HepG2 (cell line): ENCODE measurements around the gene MED9. TPM values are rescaled to one million over a fixed set of nuclear protein-coding genes. Genes with fewer than 3 reads are reported as not detected.

Source experiments
- AHR ChIP-seq: IDR thresholded peaks from 2 replicates; pipeline ENCODE4 v1.6.1; 2018; ENCODE audit warnings: missing genetic modification reagents, missing compliant biosample characterization
- ARNT ChIP-seq: fragments of 450-650 bp; IDR thresholded peaks from 2 replicates; pipeline ENCODE4 v1.6.1; 2017
- CEBPB ChIP-seq: IDR thresholded peaks from 2 replicates; pipeline ENCODE4 v1.6.1; 2011; ENCODE audit warnings: low read depth, low read length, improper control_type of control experiment, borderline replicate concordance
- EEA1 ChIP-seq: sonication (generic); formaldehyde crosslinking; IDR thresholded peaks from 2 replicates; pipeline ENCODE4 v1.5.1; 2020; ENCODE audit warnings: mild to moderate bottlenecking, missing genetic modification reagents, borderline replicate concordance
- GATA4 ChIP-seq: sonication (generic); IDR thresholded peaks from 2 replicates; pipeline ENCODE4 v1.6.1; 2016; ENCODE audit warnings: antibody characterized with exemption, low read depth, borderline replicate concordance
- HOXD1 ChIP-seq: sonication (generic); formaldehyde crosslinking; IDR thresholded peaks from 2 replicates; pipeline ENCODE4 v1.5.0; 2020; ENCODE audit warnings: missing genetic modification reagents
- MXD4 ChIP-seq: IDR thresholded peaks from 2 replicates; pipeline ENCODE4 v1.6.1; 2016; ENCODE audit warnings: mild to moderate bottlenecking, missing biosample characterization, missing genetic modification reagents
- NFKB2 ChIP-seq: sonication (generic); formaldehyde crosslinking; IDR thresholded peaks from 2 replicates; pipeline ENCODE4 v1.4.0; 2020; ENCODE audit warnings: missing genetic modification reagents, borderline replicate concordance
- NRL ChIP-seq: sonication (generic); formaldehyde crosslinking; IDR thresholded peaks from 2 replicates; pipeline ENCODE4 v1.5.0; 2020; ENCODE audit warnings: missing genetic modification reagents, mild to moderate bottlenecking, moderate library complexity, borderline replicate concordance
- SCMH1 ChIP-seq: sonication (generic); formaldehyde crosslinking; IDR thresholded peaks from 2 replicates; pipeline ENCODE4 v1.9.0; 2021; ENCODE audit warnings: missing genetic modification reagents, mild to moderate bottlenecking, borderline replicate concordance
- TBX2 ChIP-seq: sonication (generic); formaldehyde crosslinking; IDR thresholded peaks from 2 replicates; pipeline ENCODE4 v1.5.0; 2020; ENCODE audit warnings: missing genetic modification reagents, mild to moderate bottlenecking, borderline replicate concordance
- YEATS4 ChIP-seq: sonication (generic); formaldehyde crosslinking; IDR thresholded peaks from 2 replicates; pipeline ENCODE4 v1.4.0; 2020; ENCODE audit warnings: missing genetic modification reagents, borderline replicate concordance
- ZNF282 ChIP-seq: fragments of 450-650 bp; IDR thresholded peaks from 2 replicates; pipeline ENCODE4 v1.6.1; 2018; ENCODE audit not compliant: partially characterized antibody
- ZNF350 ChIP-seq: sonication (generic); formaldehyde crosslinking; IDR thresholded peaks from 2 replicates; pipeline ENCODE4 v1.4.0; 2020; ENCODE audit warnings: mild to moderate bottlenecking, low read depth, missing genetic modification reagents, borderline replicate concordance
- ZNF652 ChIP-seq: IDR thresholded peaks from 2 replicates; pipeline ENCODE4 v1.6.1; 2016; ENCODE audit warnings: low read depth, borderline replicate concordance
- ZNF75D ChIP-seq: sonication (generic); formaldehyde crosslinking; IDR thresholded peaks from 2 replicates; pipeline ENCODE4 v1.8.1; 2023; ENCODE audit warnings: missing genetic modification reagents, mild to moderate bottlenecking, borderline replicate concordance
- ZNF891 ChIP-seq: sonication (generic); formaldehyde crosslinking; IDR thresholded peaks from 2 replicates; pipeline ENCODE4 v1.5.0; 2020; ENCODE audit warnings: mild to moderate bottlenecking, missing genetic modification reagents
- polyA plus RNA-seq, 8 experiments: library from polyadenylated mRNA; depleted of rRNA in 3 of 8; stranded (reverse) in 7 of 8; unstranded in 1 of 8; fragments of >200 nt; fragmentation: Illumina TruSeq in 4 of 8; extraction: Trizol in 4 of 8; gene quantifications; 2 replicates each; pipeline versions ENCODE4 v1.2.1 to v1.2.3, GENCODE V29; 2011 to 2016; ENCODE audit warnings: low read depth in 4 of 8, missing spikeins in 1 of 8, mixed read lengths in 1 of 8; ENCODE audit not compliant: insufficient read depth in 1 of 8
- total RNA-seq, 5 experiments: library from RNA; depleted of rRNA; stranded (reverse); fragments of >200 nt; fragmentation: Illumina TruSeq; extraction: Trizol; gene quantifications; 2 replicates each; pipeline ENCODE4 v1.2.3, GENCODE V29; 2016; ENCODE audit warnings: low read depth in 1 of 5
- TF ChIP-seq, protein P1 (sequence below): sonication (generic); formaldehyde crosslinking; IDR thresholded peaks from 2 replicates; pipeline ENCODE4 v1.5.1; 2020; ENCODE audit warnings: mild to moderate bottlenecking, missing genetic modification reagents, moderate library complexity
- TF ChIP-seq, protein P2 (sequence below): sonication (generic); formaldehyde crosslinking; IDR thresholded peaks from 2 replicates; pipeline ENCODE4 v1.8.0; 2023; ENCODE audit warnings: mild to moderate bottlenecking, missing genetic modification reagents
- TF ChIP-seq, protein P3 (sequence below), 2 experiments: sonication (generic) in 1 of 2; formaldehyde crosslinking in 1 of 2; IDR thresholded peaks; 2 replicates each; pipeline versions ENCODE4 v1.4.0 to v1.6.1; 2018 to 2020; ENCODE audit warnings: missing genetic modification reagents in 2 of 2, borderline replicate concordance in 1 of 2, low read depth in 1 of 2, mild to moderate bottlenecking in 1 of 2, missing biosample characterization in 1 of 2
- TF ChIP-seq, protein P4 (sequence below): sonication (generic); formaldehyde crosslinking; IDR thresholded peaks from 2 replicates; pipeline ENCODE4 v1.4.0; 2020; ENCODE audit warnings: missing genetic modification reagents, mild to moderate bottlenecking, borderline replicate concordance
- TF ChIP-seq, protein P5 (sequence below): sonication (generic); formaldehyde crosslinking; IDR thresholded peaks from 2 replicates; pipeline ENCODE4 v1.4.0; 2020; ENCODE audit warnings: low read depth, mild to moderate bottlenecking, missing genetic modification reagents

The MED9 gene
- total and polyA plus RNA-seq, 2 of the 13 experiments (the other 11 are each of a cell fraction or from before 2014, with no cell fraction given) = 11.9 to 15.1 TPM

DNA sequence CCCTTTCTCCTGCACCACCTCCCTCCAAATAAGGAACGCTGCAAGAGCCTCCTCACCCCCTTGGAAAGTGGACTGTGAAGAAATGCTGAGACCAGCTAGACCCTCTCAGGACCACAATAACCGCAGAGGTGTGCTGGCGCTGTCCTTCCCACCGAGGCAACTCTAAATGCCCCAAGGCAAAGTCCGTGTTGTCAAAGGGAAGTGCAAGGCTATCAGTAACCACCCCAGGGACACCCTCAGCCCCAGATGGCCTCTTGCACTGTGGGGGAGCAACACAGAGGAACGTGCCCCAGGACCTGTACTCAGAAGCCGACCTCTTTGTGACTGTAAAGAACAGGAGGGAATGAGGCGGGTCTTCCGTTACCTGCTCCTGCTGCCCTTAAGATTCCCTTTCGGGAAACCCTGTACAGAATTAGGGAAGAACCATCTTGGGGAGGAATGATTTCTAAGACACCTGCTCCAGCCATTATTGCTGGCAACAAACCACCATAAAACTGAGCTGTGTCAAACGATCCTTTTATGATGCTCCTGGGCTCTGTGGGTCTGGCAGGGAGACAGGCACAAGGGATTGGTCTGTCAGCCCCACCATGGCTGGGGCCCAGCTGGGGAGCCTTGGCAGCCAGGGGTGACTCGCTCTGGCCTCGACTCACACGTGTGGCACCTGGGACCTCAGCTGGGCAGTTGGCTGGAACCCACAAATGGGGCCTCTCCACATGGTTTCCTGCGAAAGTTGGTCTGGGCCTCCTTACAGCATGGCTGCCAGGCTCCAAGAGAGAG is 14.6 kb upstream of the MED9 start (continued):
- TF ChIP-seq ARNT (no peak), AHR (no peak), SCMH1 (CRISPR knock-in tag) (no peak), NRL (CRISPR knock-in tag) (0 out of 2 replicates have a peak, but pooled peaks have one; percentile 47), NFKB2 (CRISPR knock-in tag) (no peak), YEATS4 (peak; percentile 49; the same call in 1 of the 2 replicates), ZNF75D (CRISPR knock-in tag) (no peak), CEBPB (no peak), HOXD1 (CRISPR knock-in tag) (no peak), ZNF282 (no peak), ZNF350 (CRISPR knock-in tag) (peak; percentile 28; the same call in 1 of the 2 replicates), EEA1 (CRISPR knock-in tag) (no peak), ZNF891 (CRISPR knock-in tag) (peak; percentile 40; the same call in 1 of the 2 replicates), MXD4 (CRISPR knock-in tag) (peak; percentile 38; the same call in 1 of the 2 replicates), GATA4 (peak; percentile 63; the same call in 1 of the 2 replicates), ZNF652 (CRISPR knock-in tag) (no peak; the same call in 1 of the 2 replicates), TBX2 (CRISPR knock-in tag) (peak; percentile 86; the same call in 1 of the 2 replicates)
- TF ChIP-seq, protein P1, sequence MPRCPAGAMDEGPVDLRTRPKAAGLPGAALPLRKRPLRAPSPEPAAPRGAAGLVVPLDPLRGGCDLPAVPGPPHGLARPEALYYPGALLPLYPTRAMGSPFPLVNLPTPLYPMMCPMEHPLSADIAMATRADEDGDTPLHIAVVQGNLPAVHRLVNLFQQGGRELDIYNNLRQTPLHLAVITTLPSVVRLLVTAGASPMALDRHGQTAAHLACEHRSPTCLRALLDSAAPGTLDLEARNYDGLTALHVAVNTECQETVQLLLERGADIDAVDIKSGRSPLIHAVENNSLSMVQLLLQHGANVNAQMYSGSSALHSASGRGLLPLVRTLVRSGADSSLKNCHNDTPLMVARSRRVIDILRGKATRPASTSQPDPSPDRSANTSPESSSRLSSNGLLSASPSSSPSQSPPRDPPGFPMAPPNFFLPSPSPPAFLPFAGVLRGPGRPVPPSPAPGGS (CRISPR knock-in tag) = peak; percentile 59; the same call in 1 of the 2 replicates
- TF ChIP-seq, protein P2, sequence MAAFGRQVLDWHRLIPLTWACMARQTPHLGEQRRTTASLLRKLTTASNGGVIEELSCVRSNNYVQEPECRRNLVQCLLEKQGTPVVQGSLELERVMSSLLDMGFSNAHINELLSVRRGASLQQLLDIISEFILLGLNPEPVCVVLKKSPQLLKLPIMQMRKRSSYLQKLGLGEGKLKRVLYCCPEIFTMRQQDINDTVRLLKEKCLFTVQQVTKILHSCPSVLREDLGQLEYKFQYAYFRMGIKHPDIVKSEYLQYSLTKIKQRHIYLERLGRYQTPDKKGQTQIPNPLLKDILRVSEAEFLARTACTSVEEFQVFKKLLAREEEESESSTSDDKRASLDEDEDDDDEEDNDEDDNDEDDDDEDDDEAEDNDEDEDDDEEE (CRISPR knock-in tag) = 0 out of 2 replicates have a peak, but pooled peaks have one; percentile 55
- TF ChIP-seq, protein P3, sequence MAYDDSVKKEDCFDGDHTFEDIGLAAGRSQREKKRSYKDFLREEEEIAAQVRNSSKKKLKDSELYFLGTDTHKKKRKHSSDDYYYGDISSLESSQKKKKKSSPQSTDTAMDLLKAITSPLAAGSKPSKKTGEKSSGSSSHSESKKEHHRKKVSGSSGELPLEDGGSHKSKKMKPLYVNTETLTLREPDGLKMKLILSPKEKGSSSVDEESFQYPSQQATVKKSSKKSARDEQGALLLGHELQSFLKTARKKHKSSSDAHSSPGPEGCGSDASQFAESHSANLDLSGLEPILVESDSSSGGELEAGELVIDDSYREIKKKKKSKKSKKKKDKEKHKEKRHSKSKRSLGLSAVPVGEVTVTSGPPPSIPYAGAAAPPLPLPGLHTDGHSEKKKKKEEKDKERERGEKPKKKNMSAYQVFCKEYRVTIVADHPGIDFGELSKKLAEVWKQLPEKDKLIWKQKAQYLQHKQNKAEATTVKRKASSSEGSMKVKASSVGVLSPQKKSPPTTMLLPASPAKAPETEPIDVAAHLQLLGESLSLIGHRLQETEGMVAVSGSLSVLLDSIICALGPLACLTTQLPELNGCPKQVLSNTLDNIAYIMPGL (CRISPR knock-in tag; IDR thresholded peaks at IDR 0.05; ENCODE audit: borderline replicate concordance in 1 of 2, low read depth in 1 of 2) = peak in 1 of 2 experiments; percentile 51; a peak in 2 of 4 replicates
- TF ChIP-seq, protein P4, sequence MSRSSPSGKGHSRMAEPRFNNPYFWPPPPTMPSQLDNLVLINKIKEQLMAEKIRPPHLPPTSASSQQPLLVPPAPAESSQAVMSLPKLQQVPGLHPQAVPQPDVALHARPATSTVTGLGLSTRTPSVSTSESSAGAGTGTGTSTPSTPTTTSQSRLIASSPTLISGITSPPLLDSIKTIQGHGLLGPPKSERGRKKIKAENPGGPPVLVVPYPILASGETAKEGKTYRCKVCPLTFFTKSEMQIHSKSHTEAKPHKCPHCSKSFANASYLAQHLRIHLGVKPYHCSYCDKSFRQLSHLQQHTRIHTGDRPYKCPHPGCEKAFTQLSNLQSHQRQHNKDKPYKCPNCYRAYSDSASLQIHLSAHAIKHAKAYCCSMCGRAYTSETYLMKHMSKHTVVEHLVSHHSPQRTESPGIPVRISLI = no peak
- TF ChIP-seq, protein P5, sequence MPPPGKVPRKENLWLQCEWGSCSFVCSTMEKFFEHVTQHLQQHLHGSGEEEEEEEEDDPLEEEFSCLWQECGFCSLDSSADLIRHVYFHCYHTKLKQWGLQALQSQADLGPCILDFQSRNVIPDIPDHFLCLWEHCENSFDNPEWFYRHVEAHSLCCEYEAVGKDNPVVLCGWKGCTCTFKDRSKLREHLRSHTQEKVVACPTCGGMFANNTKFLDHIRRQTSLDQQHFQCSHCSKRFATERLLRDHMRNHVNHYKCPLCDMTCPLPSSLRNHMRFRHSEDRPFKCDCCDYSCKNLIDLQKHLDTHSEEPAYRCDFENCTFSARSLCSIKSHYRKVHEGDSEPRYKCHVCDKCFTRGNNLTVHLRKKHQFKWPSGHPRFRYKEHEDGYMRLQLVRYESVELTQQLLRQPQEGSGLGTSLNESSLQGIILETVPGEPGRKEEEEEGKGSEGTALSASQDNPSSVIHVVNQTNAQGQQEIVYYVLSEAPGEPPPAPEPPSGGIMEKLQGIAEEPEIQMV (CRISPR knock-in tag) = no peak
